ENCODE data around the gene EPHB2. TPM values are rescaled to one million over a fixed set of nuclear protein-coding genes. Genes with fewer than 3 reads are reported as not detected.

Gene EPHB2
- total RNA-seq, 1 donor from 2014 or later = 22.6 TPM

DNA sequence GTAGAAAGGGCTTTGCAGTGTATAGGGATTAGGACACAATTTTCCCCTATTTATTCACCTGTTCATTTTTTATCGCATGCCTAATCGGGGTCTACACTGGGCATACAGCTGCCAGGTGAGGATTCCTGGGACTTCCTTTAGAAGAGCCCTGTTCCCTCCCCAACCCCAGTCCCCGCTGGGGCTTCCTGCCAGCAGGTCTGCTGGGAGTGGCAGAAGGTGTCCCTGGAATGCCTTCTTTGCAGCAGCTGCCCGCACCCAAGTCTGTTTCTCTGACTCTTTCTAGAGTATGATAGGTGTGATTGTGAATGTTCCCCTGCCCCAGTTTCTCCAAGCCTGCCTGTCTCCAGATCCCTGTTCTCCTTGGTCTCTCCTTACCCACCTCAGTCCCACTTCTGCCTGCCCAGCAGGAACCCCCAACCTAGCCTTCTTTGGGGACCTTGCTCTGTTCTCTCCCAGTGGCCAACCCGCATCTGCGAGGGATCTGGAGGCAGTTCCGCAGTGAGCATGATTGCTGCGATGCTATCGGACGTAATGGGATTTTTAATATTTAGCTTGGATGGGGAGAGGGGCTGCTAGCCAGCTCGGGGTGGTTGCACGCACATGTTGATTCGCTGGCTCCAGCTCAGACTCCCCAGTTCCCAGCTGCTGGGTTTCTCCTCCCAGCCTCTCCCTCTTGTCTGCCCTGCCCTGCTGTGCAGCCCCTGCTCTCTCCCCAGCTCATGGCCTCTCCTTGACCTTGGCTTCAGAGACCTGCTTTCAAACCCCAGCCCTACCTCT is 79.8 kb downstream of the EPHB2 start:
- DNase-seq (ENCODE audit: low spot score) (no peak), ATAC-seq (peak; percentile 87)
- intact Hi-C loops (cut with DNase I) = no loop called here

DNA sequence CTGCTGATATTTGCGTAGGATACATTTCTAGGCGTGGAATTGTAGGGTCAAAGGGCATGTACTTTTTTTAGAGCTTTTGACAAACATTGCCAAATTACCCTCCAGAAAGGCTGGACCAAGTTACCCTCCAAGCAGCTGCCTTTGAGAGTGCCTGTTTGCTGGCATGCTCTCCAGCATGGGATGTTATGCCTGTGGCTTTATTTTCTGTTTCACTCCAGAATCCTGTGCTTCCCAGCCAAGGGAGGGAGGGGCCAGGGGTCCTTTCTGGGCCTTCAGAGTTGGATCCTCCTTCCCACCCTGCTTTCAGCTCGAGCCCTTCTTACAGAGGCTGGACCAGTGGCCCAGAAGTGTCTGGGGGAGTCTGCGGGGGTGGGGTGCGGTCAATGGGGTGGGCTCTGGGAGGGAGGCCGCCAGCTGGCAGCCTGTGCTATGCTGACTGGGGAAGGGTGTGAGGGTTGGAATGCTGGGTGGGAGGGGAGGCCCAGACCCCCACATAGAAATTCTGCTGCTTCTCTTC is 81.2 kb downstream of the EPHB2 start:
- intact Hi-C loops (cut with DNase I) = no loop called here
- ATAC-seq (peak; percentile 45), DNase-seq (ENCODE audit: low spot score) (no peak)

DNA sequence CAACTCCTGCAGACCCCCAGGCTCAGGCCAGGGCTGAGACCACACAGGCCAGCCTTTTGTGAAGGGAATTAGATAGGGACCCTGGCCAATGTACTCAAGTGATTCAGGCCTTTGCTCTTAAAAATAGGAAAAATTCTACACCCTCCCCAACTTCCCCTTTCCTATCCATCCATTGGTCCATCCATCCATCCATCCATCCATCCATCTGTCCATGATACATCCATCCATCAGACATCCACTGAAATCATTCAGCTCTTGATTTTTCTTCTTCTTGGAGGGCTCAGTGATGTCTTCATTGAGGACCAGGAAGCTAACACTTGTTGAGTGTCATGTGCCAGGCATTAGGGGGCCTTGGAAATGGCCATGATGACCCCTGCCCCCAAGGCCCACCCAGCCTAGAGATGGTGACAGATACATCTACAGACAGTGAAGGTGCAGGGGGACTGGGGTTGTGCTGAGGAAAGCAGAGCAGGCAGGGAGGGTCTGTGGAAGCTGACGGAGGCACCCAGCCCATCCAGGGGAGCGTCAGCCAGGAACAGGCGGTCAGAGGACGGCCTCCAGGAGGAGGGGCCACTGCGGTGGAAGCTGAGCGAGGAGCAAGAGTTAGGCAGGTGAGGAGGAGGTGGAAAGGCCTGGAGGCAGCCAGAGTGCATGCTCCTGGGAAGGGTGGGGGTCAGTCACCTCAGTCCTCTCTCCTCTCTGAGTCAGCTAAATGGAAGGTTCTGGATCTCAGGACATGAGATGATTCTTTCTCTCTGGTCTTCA is 81.9 kb downstream of the EPHB2 start:
- intact Hi-C loops (cut with DNase I) = no loop called here
- DNase-seq (ENCODE audit: low spot score) (no peak), ATAC-seq (peak; percentile 5)

- ATAC-seq = no peak
- DNase-seq (ENCODE audit: low spot score) = no peak
- intact Hi-C loops (cut with DNase I) = no loop called here
Measured at GRCh38 chr1:22793647-22794046, 83.0 kb downstream of the EPHB2 start.

GRCh38 chr1:22794647-22795365 is 84.2 kb downstream of the EPHB2 start:
- no peak for ATAC-seq
- intact Hi-C loops (cut with DNase I) = no loop called here
- DNase-seq (ENCODE audit: low spot score) = no peak

DNA sequence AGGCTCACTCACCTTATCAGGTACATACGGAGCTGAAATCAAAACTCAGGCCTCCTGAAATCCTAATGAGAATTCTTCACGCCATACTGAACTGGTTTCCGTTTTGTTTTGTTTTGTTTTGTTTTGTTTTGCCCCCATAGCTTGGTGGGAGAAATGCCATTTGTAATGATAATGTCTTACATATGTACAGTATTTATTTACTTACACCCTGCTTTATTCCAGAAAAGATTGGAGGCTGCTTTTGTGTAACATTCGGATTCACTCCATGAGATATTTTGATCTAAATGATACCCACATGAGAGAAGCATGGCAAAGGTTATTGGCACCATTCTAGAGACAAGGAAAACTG is 84.7 kb downstream of the EPHB2 start:
- ATAC-seq (no peak), DNase-seq (ENCODE audit: low spot score) (no peak)
- intact Hi-C loops (cut with DNase I) = no loop called here

DNA sequence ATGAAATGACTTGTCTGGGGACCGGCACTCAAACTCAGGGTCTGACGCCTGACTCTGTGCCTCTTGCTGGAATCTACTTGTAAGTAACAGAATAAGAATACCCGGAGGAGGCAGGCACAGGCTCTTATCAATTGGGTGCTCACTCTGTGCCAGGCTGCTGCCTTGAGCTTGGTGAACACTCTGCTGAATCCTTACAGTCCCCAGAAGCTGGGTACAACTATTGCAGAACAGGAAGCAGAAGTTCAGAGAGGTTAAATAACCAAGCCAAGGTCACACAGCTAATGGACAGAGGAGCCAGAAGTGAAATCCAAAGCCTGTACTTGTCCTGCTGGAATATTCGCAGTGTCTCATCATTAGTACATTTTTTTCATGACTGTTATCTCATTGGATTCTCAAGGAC is 86.0 kb downstream of the EPHB2 start:
- intact Hi-C loops (cut with DNase I) = no loop called here
- no peak for ATAC-seq
- DNase-seq (ENCODE audit: low spot score) = no peak

- ATAC-seq (no peak), DNase-seq (ENCODE audit: low spot score) (no peak)
- intact Hi-C loops (cut with DNase I) = no loop called here
Measured at GRCh38 chr1:22798083-22798482, 87.4 kb downstream of the EPHB2 start.

DNA sequence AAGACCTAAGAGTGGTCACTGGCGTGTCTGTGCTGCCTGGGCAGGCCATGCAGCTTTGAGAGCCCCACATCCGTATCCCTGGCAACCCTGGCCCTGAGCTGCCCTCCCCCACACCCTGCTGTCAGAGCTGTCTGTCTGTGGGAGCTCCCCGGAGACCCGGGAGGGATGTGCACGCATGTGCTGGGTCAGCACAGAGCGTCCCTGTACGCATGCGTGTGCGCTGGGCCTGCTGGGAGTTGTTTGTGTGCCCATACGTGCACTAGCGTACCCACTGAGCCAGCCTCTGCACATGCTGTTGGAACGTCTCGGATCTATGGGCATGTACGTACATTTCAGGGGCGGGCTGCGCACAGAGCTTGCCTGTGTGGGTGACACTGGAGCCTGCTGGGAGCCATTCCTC is 89.3 kb downstream of the EPHB2 start:
- no peak for ATAC-seq
- intact Hi-C loops (cut with DNase I) = no loop called here

GRCh38 chr1:22800629-22801028 is 90.0 kb downstream of the EPHB2 start:
- DNase-seq (ENCODE audit: low spot score) (no peak), ATAC-seq (no peak)
- intact Hi-C loops (cut with DNase I) = no loop called here

More for the DNA sequence above, 89.3 kb downstream of the EPHB2 start:
- DNase-seq (ENCODE audit: low spot score) = no peak

- intact Hi-C loops (cut with DNase I) = no loop called here
- DNase-seq (ENCODE audit: low spot score) (no peak), ATAC-seq (no peak)
Measured at GRCh38 chr1:22801347-22801746, 90.7 kb downstream of the EPHB2 start.

DNA sequence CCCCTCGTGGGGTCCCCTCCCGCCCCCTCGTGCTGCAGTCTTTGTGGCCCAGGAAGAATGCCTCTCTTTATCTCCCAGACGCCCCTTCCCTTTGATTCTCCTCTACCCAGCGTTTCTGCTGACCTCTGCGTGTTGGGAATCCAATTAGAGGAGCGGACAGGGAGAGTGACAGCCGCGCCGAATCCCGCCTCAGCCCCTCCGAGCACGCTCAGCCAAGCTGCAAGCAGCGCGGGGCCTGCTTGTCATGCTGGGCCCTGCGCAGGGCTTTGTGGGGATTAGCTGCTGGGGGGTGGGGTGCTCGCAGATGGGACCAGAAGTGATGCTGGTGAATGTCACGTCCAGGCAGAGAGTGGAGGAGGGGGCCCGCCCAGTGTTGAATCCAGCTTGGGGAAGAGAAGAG is 91.1 kb downstream of the EPHB2 start:
- ATAC-seq = no peak
- DNase-seq (ENCODE audit: low spot score) = no peak
- intact Hi-C loops (cut with DNase I) = no loop called here

GRCh38 chr1:22803833-22804232 is 93.2 kb downstream of the EPHB2 start:
- intact Hi-C loops (cut with DNase I) = no loop called here
- no peak for ATAC-seq

DNA sequence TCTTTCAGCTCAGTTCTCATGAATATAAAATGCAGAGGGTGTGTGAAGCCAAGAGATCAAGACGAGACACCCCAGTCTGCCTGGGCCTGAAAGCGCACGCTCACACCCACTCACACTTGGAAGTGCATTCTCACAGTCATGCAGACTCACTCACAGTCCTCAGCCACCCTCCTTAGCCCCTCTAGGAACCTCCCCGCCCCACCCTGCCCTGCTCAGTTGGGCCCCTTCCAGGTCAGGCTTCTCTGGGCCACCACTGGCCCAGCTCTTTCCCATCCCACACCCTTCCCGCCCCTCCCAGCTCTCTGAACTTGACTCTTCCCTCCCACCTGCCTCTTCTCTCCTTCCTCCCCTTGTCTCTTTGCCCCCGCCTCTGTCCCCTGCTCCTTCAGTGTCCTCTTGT is 93.8 kb downstream of the EPHB2 start:
- DNase-seq (ENCODE audit: low spot score) (no peak), ATAC-seq (peak; percentile 31)
- intact Hi-C loops (cut with DNase I) = no loop called here

More at GRCh38 chr1:22803833-22804232, 93.2 kb downstream of the EPHB2 start:
- no peak for DNase-seq (ENCODE audit: low spot score)

GRCh38 chr1:22804969-22805671 is 94.5 kb downstream of the EPHB2 start:
- DNase-seq (ENCODE audit: low spot score) = no peak
- intact Hi-C loops (cut with DNase I) = no loop called here
- no peak for ATAC-seq

DNA sequence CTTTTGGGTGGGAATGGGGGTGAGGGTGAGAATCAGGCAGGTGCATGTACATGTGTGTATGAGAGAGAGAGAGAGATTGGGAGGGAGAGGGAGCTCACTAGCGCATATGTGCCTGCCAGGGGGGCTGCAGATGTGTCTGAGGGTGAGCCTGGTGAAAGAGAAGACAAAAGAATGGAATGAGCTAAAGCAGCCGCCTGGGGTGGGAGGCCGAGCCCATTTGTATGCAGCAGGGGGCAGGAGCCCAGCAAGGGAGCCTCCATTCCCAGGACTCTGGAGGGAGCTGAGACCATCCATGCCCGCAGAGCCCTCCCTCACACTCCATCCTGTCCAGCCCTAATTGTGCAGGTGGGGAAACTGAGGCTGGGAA is 95.0 kb downstream of the EPHB2 start:
- DNase-seq (ENCODE audit: low spot score) (no peak), ATAC-seq (no peak)
- intact Hi-C loops (cut with DNase I) = no loop called here

DNA sequence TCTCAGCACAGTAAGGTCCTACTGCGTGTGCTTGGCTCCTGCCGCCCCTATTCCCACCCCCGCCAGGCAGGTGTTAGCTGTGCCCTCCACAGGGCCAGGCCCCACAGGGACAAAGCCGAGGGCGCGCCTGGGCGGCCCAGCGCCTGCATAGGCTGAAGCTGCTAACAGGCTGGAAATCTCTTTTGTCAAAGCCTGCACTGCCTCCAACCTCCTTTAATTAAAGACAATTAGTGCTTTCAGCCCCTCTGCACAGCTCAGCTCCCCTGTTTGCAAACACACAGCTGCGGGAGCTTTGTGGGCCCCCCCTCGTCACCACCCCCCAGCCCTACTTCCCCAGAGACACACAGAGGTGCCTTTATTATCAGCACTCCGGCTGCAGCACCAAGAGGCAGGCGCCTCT is 95.9 kb downstream of the EPHB2 start:
- ATAC-seq = no peak

DNA sequence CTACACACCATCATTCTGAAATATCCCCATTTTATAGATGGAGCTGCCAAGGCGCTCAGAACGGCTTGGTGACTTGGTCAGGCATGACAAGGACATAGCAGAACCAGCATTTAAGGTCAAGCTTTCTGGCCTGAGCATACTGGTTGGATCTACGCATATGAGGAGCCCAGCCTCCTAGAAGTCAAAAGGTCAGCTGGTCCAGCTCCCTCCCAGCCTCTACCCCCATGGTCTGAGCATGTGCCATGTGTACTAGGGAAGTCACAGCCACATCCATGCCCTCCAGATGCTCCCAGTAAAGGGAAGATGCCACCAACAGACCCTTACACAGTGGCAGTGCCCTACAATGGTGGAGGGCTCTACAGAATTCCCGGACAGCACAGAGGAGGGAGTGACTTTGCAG is 96.7 kb downstream of the EPHB2 start:
- ATAC-seq (no peak), DNase-seq (ENCODE audit: low spot score) (no peak)
- intact Hi-C loops (cut with DNase I) = no loop called here

More for the DNA sequence above, 95.9 kb downstream of the EPHB2 start:
- DNase-seq (ENCODE audit: low spot score) = no peak
- intact Hi-C loops (cut with DNase I) = no loop called here

DNA sequence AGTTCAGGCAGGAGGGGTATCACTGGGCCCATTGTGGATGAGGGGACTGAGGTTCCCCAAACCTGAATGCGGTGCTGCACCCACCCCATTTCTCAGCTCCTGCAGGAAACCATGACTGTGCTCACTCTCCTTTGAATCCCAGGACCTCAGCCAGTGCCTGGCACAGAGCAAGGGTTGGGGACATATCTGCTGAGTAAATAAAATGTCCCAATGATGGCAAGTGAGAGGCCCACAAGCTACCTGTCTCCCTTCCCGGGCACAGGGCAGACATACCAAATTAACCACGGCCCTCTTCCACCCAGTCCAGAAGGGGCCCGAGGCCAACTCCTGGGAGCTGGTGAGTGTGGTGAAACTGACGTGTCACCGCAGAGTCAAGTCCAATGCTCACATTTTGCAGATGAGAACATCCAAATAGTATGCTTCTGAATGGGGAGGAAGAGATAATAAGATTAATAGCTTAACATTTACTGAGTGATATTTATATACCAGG is 97.6 kb downstream of the EPHB2 start:
- peak; percentile 15 for ATAC-seq
- no peak for DNase-seq (ENCODE audit: low spot score)
- intact Hi-C loops (cut with DNase I) = no loop called here

All from sciatic nerve (tissue), 2 donors.